CD4-positive, alpha-beta T cell (primary cell): ENCODE results near the gene TMEM30A. TPM values are rescaled to one million over a fixed set of nuclear protein-coding genes. Genes with fewer than 3 reads are reported as not detected.

Experiments used
- ATAC-seq: fragments of 200-7000 bp; cut with Tn5 transposase; one replicate; pipeline ENCODE4 v1.10.0; 2022; ENCODE audit warnings: mild to moderate bottlenecking; ENCODE audit not compliant: poor library complexity
- CTCF ChIA-PET: fragments of 350-600 bp; sonication (Branson Sonifier 250); formaldehyde crosslinking; loops from one replicate; lab custom pipeline; 2021; ENCODE audit warnings: antibody characterized with exemption, inconsistent platforms; lab: Charles Lee
- POLR2A ChIA-PET: fragments of 350-600 bp; sonication (Branson Sonifier 250); formaldehyde crosslinking; loops from one replicate; lab custom pipeline; 2021; ENCODE audit warnings: antibody characterized with exemption, inconsistent platforms; lab: Charles Lee
- DNase-seq, 14 experiments: peaks; one replicate each; pipeline ENCODE4 v3.0.0-alpha.2; 2013 to 2020; ENCODE audit warnings: mixed read lengths in 2 of 14
- H3K27ac ChIP-seq, 2 donors: one replicate each; pipeline versions ENCODE4 v1.5.1 to v1.7.0; 2013; ENCODE audit warnings: low read length in 2 of 2, low read depth in 1 of 2, mild to moderate bottlenecking in 1 of 2
- H3K27me3 ChIP-seq, 2 experiments: 1 replicate in 1 of 2; 2 replicates in 1 of 2; pipeline versions ENCODE4 v1.6.1 to v1.7.0; 2013; ENCODE audit warnings: low read length in 2 of 2, control low read depth in 1 of 2, mild to moderate bottlenecking in 1 of 2, moderate library complexity in 1 of 2; ENCODE audit not compliant: insufficient read depth in 2 of 2, control insufficient read depth in 1 of 2
- H3K36me3 ChIP-seq: one replicate; pipeline ENCODE4 v1.6.1; 2013; ENCODE audit warnings: low read length, control low read depth; ENCODE audit not compliant: insufficient read depth
- H3K4me1 ChIP-seq: one replicate; pipeline ENCODE4 v1.6.1; 2013; ENCODE audit warnings: low read length, control low read depth; ENCODE audit not compliant: insufficient read depth
- H3K4me3 ChIP-seq: one replicate; pipeline ENCODE4 v1.5.1; 2013; ENCODE audit warnings: mild to moderate bottlenecking, low read length, moderate library complexity
- H3K9me3 ChIP-seq, 2 experiments: 1 replicate in 1 of 2; 2 replicates in 1 of 2; pipeline versions ENCODE4 v1.6.1 to v1.7.0; 2013; ENCODE audit warnings: low read length in 2 of 2, mild to moderate bottlenecking in 2 of 2, control low read depth in 1 of 2, moderate library complexity in 1 of 2; ENCODE audit not compliant: control insufficient read depth in 1 of 2, insufficient read depth in 1 of 2
- H3K27ac Mint-ChIP-seq: one replicate; pipeline ENCODE4 v1.8.0; 2020; ENCODE audit warnings: mixed read lengths
- H3K27me3 Mint-ChIP-seq: one replicate; pipeline ENCODE4 v1.8.0; 2021; ENCODE audit warnings: mixed read lengths
- H3K36me3 Mint-ChIP-seq: one replicate; pipeline ENCODE4 v1.8.0; 2021; ENCODE audit warnings: low read depth, mixed read lengths
- H3K4me1 Mint-ChIP-seq: one replicate; pipeline ENCODE4 v1.8.0; 2021; ENCODE audit warnings: low read depth, mixed read lengths
- H3K4me3 Mint-ChIP-seq: one replicate; pipeline ENCODE4 v1.8.0; 2020; ENCODE audit warnings: mild to moderate bottlenecking, mixed read lengths
- H3K9me3 Mint-ChIP-seq: one replicate; pipeline ENCODE4 v1.8.0; 2020; ENCODE audit warnings: mixed read lengths
- CTCF ChIP-seq: fragments of 200-600 bp; IDR thresholded peaks from one replicate; pipeline ENCODE4 v1.8.0; 2022; ENCODE audit warnings: antibody characterized with exemption, mild to moderate bottlenecking
- intact Hi-C, 2 experiments: fragments of 100-400 bp; cut with DNase I in 1 of 2; cut with micrococcal nuclease in 1 of 2; formaldehyde crosslinking; loops; one replicate each; pipeline versions ENCODE4 v1.15.1 to v1.9.0; 2023 to 2025; cut with DNase I, micrococcal nuclease
- total RNA-seq, 174 experiments: library from RNA in 2 of 174; stranded (reverse) in 2 of 174; gene quantifications; one replicate each; pipeline ENCODE4 v1.2.3 and lab custom pipeline; 2021 to 2026

Gene TMEM30A
- total RNA-seq, 2 experiments from 2014 or later, result 29.8 to 33.2 TPM

- CTCF ChIA-PET, result no interaction called here
- no peak for TF ChIP-seq CTCF
- Mint-ChIP-seq H3K4me3 (no peak overlapping the region), H3K36me3 (peaks cover 84% of the 10 kb centered on the region), H3K27ac (no peak overlapping the region), H3K27me3 (no peaks in the 10 kb centered on the region), H3K9me3 (no peaks in the 10 kb centered on the region), H3K4me1 (no peaks in the 10 kb centered on the region)
- Histone ChIP-seq H3K9me3 (no peaks in the 10 kb centered on the region), H3K4me3 (no peak overlapping the region), H3K27me3 (no peaks in the 10 kb centered on the region), H3K4me1 (no peaks in the 10 kb centered on the region), H3K36me3 (peaks cover 68% of the 10 kb centered on the region), H3K27ac (no peak overlapping the region)
- intact Hi-C loops, result no loop called here
- ATAC-seq (no peak), DNase-seq (no peak)
- POLR2A ChIA-PET, result no interaction called here
Measured at GRCh38 chr6:75261299-75261698, 23.3 kb downstream of the TMEM30A start.

DNA sequence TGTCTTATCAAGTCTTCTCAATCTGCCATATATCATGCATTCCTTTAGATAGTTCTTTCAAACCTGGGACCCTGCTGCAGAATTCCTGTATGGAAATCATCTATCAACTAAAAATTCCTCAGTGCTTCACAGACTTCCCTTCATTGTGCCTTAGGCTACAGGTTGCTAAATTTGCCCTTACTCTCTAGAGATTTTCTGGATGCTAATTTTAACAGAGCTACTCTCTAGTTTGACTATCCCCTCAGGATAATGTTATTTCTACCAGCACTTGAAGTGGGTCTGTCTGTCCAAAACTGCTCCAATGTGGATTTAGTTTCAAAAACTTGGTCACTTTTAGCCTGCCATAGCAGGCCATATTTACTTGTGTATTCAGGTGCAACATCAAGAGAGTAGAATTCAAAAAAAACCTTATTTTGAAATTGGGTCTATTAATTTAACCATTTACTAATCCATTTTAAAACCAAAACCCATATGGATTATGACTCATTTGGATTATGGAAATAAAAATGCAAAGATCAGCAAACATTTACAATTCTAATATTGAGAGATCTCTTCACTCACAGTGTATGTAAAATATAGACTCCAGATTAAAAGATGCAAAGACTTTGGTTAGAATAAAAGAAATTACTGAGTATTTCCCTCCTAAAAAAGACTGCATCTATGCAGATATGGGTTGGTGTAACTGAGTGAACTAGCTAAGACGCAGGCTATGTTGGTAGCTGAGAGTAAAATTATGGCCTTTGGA, 27.1 kb downstream of the TMEM30A start:
- no peak for DNase-seq
- H3K4me1 ChIP-seq, result no peaks in the 10 kb centered on the region
- no peak overlapping the region for H3K27ac ChIP-seq
- Mint-ChIP-seq H3K27me3 (no peaks in the 10 kb centered on the region), H3K9me3 (no peaks in the 10 kb centered on the region), H3K4me1 (no peaks in the 10 kb centered on the region), H3K27ac (no peak overlapping the region), H3K4me3 (no peak overlapping the region), H3K36me3 (peaks cover 80% of the 10 kb centered on the region)
- intact Hi-C loops, result no loop called here
- H3K27me3 ChIP-seq, result no peaks in the 10 kb centered on the region
- CTCF ChIA-PET, result interaction anchor here (0.8 to 1.4 kb wide), 2 partner anchors 9 to 12 kb away, joined by 3 to 5 read pairs; no protein-coding TSS in a partner anchor
- no peak for ATAC-seq
- H3K9me3 ChIP-seq, result no peaks in the 10 kb centered on the region
- H3K4me3 ChIP-seq, result no peak overlapping the region
- no peak for TF ChIP-seq CTCF
- peaks cover 61% of the 10 kb centered on the region for H3K36me3 ChIP-seq
- POLR2A ChIA-PET, result interaction anchor here (0.6 to 1.5 kb wide), 2 partner anchors 14 to 1747 kb away, joined by 6 to 8 read pairs; partner anchors contain the start of gene COX7A2

DNA sequence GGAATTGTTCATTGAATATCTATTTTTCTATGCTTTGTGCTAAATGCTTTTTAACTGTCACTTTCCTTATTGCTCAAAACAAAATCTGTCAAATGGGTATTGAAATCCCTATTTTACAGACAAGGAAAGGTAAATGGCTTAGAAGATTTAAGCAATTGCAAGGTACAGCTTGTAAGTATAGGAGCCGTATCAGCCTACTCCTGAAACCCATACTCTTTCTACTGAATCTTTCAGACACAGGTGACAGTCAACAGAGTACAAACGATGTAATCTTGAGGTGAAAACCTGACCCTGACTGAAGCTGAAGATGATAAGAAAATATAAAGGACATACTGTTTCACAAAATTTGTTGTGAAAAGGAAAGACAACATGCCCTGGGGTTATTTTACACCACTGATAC, 34.0 kb downstream of the TMEM30A start:
- no peak overlapping the region for H3K27ac ChIP-seq
- peaks cover 5% of the 10 kb centered on the region for H3K36me3 ChIP-seq
- intact Hi-C loops, result no loop called here
- DNase-seq, result no peak
- no peak for ATAC-seq
- Mint-ChIP-seq H3K4me3 (no peak overlapping the region), H3K9me3 (no peaks in the 10 kb centered on the region), H3K4me1 (peaks cover 3% of the 10 kb centered on the region), H3K27ac (no peak overlapping the region), H3K36me3 (peaks cover 18% of the 10 kb centered on the region), H3K27me3 (peaks cover 11% of the 10 kb centered on the region)
- ChIA-PET POLR2A (interaction anchor here (1.3 kb wide), 1 partner anchor 12 kb away, joined by 3 read pairs; no protein-coding TSS in a partner anchor), CTCF (no interaction called here)
- TF ChIP-seq CTCF, result no peak
- no peaks in the 10 kb centered on the region for H3K9me3 ChIP-seq
- no peak overlapping the region for H3K4me3 ChIP-seq
- no peaks in the 10 kb centered on the region for H3K27me3 ChIP-seq
- H3K4me1 ChIP-seq, result no peaks in the 10 kb centered on the region
